GM12878 (cell line): ENCODE measurements around the gene ISG20L2. TPM values are rescaled to one million over a fixed set of nuclear protein-coding genes. Genes with fewer than 3 reads are reported as not detected.

Experiments
- CBX5 ChIP-seq: sonication (generic); IDR thresholded peaks from 2 replicates; pipeline ENCODE4 v1.6.1; 2016; ENCODE audit warnings: low read depth, moderate library complexity, mild to moderate bottlenecking, inconsistent platforms
- CREM ChIP-seq: IDR thresholded peaks from 2 replicates; pipeline ENCODE4 v1.6.1; 2014; ENCODE audit warnings: antibody characterized with exemption, low read depth
- KLF5 ChIP-seq: fragments of 450-650 bp; IDR thresholded peaks from 2 replicates; pipeline ENCODE4 v1.6.1; 2014; ENCODE audit warnings: mild to moderate bottlenecking; ENCODE audit not compliant: partially characterized antibody
- NBN ChIP-seq: fragments of 450-650 bp; IDR thresholded peaks from 2 replicates; pipeline ENCODE4 v1.6.1; 2016
- POLR2A ChIP-seq: IDR thresholded peaks from 2 replicates; pipeline ENCODE4 v1.6.1; 2011; ENCODE audit warnings: low read depth, mild to moderate bottlenecking, low read length
- POU2F2 ChIP-seq: IDR thresholded peaks from 3 replicates; pipeline ENCODE4 v1.6.1; 2011; ENCODE audit warnings: low read depth, mild to moderate bottlenecking, low read length, borderline replicate concordance
- RELA ChIP-seq: fragments of 450-650 bp; IDR thresholded peaks from 2 replicates; pipeline ENCODE4 v1.8.0; 2014; ENCODE audit warnings: borderline replicate concordance; ENCODE audit not compliant: partially characterized antibody
- RELB ChIP-seq: fragments of 450-650 bp; IDR thresholded peaks from 2 replicates; pipeline ENCODE4 v1.6.1; 2017; ENCODE audit warnings: low read depth, mild to moderate bottlenecking, moderate library complexity
- TCF7 ChIP-seq: IDR thresholded peaks from 2 replicates; pipeline ENCODE4 v1.6.1; 2014; ENCODE audit warnings: antibody characterized with exemption, borderline replicate concordance
- ZBTB11 ChIP-seq: fragments of 450-650 bp; formaldehyde crosslinking; IDR thresholded peaks from 2 replicates; pipeline ENCODE4 v1.5.0; 2022; ENCODE audit warnings: mild to moderate bottlenecking, missing genetic modification characterization
- ZNF384 ChIP-seq: IDR thresholded peaks from 2 replicates; pipeline ENCODE4 v1.6.1; 2012; ENCODE audit warnings: low read depth, mild to moderate bottlenecking, low read length, improper control_type of control experiment, borderline replicate concordance
- polyA plus RNA-seq, 11 experiments: library from polyadenylated mRNA; depleted of rRNA in 4 of 11; unstranded in 6 of 11; stranded (reverse) in 5 of 11; fragments of >200 nt; fragmentation: Nextera tagmentation in 4 of 11; fragmentation: Illumina TruSeq in 1 of 11; extraction: Ambion mirVana in 4 of 11; extraction: Trizol in 1 of 11; gene quantifications; 1 replicate in 1 of 11; 2 replicates in 10 of 11; pipeline versions ENCODE4 v1.2.1 to v1.2.3, GENCODE V29; 2011 to 2016; ENCODE audit warnings: inconsistent platforms in 2 of 11, missing spikeins in 2 of 11, low read depth in 1 of 11
- total RNA-seq, 4 experiments: library from RNA; depleted of rRNA in 3 of 4; stranded (reverse); fragments of >200 nt in 3 of 4; fragmentation: Illumina TruSeq in 1 of 4; extraction: Trizol in 1 of 4; gene quantifications; 2 replicates each; pipeline versions ENCODE4 v1.2.1 to v1.2.3, GENCODE V29; 2013 to 2021
- TF ChIP-seq, protein P1 (sequence below): fragments of 450-650 bp; IDR thresholded peaks from 2 replicates; pipeline ENCODE4 v1.6.1; 2017; ENCODE audit warnings: mild to moderate bottlenecking, moderate library complexity

The ISG20L2 gene
- total and polyA plus RNA-seq, 10 of the 15 experiments (the other 5 are each of a cell fraction or from before 2014, with no cell fraction given) = 16.4 to 111 (median 48.0) TPM

- peak; percentile 44; the same call in 1 of the 2 replicates for TF ChIP-seq RELB
- TF ChIP-seq ZBTB11 = peak; percentile 41; the same call in 1 of the 2 replicates
- TF ChIP-seq CBX5 = no peak
- 0 out of 3 replicates have a peak, but pooled peaks have one; percentile 43 for TF ChIP-seq POU2F2
- no peak for TF ChIP-seq POLR2A
- no peak for TF ChIP-seq TCF7
- TF ChIP-seq KLF5 = no peak
- TF ChIP-seq CREM = no peak
- TF ChIP-seq, protein P1, sequence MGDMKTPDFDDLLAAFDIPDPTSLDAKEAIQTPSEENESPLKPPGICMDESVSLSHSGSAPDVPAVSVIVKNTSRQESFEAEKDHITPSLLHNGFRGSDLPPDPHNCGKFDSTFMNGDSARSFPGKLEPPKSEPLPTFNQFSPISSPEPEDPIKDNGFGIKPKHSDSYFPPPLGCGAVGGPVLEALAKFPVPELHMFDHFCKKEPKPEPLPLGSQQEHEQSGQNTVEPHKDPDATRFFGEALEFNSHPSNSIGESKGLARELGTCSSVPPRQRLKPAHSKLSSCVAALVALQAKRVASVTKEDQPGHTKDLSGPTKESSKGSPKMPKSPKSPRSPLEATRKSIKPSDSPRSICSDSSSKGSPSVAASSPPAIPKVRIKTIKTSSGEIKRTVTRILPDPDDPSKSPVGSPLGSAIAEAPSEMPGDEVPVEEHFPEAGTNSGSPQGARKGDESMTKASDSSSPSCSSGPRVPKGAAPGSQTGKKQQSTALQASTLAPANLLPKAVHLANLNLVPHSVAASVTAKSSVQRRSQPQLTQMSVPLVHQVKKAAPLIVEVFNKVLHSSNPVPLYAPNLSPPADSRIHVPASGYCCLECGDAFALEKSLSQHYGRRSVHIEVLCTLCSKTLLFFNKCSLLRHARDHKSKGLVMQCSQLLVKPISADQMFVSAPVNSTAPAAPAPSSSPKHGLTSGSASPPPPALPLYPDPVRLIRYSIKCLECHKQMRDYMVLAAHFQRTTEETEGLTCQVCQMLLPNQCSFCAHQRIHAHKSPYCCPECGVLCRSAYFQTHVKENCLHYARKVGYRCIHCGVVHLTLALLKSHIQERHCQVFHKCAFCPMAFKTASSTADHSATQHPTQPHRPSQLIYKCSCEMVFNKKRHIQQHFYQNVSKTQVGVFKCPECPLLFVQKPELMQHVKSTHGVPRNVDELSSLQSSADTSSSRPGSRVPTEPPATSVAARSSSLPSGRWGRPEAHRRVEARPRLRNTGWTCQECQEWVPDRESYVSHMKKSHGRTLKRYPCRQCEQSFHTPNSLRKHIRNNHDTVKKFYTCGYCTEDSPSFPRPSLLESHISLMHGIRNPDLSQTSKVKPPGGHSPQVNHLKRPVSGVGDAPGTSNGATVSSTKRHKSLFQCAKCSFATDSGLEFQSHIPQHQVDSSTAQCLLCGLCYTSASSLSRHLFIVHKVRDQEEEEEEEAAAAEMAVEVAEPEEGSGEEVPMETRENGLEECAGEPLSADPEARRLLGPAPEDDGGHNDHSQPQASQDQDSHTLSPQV = no peak
- no peak for TF ChIP-seq NBN
- no peak for TF ChIP-seq ZNF384
- TF ChIP-seq RELA = no peak
Measured at GRCh38 chr1:156727926-156728598, 504 bp downstream of the ISG20L2 start, which contains the start of gene METTL25B (continued).
